Epithelial cell of proximal tubule (primary cell): ENCODE data around the gene TEX264. TPM values are rescaled to one million over a fixed set of nuclear protein-coding genes. Genes with fewer than 3 reads are reported as not detected.

Experiments
- DNase-seq: peaks from one replicate; pipeline ENCODE4 v3.0.0-alpha.2; 2011; ENCODE audit warnings: low read depth
- H3K4me3 ChIP-seq: 2 replicates; pipeline ENCODE4 v1.5.1; 2011; ENCODE audit warnings: low read depth, mild to moderate bottlenecking, low read length
- CTCF ChIP-seq: conservative IDR thresholded peaks from 2 replicates; pipeline ENCODE4 v1.5.1; 2012; ENCODE audit warnings: low read depth, mild to moderate bottlenecking, low read length
- total RNA-seq: library from RNA; depleted of rRNA; stranded (reverse); fragments of >200 nt; gene quantifications from 2 replicates; pipeline ENCODE4 v1.2.3, GENCODE V29; 2015

The TEX264 gene
- total RNA-seq, 1 donor from 2014 or later, result 55.3 TPM

GRCh38 chr3:51669241-51670052 lies 1.6 kb upstream of the TEX264 start:
- no peak overlapping the region for H3K4me3 ChIP-seq
- DNase-seq, result peak; percentile 36
- peak; percentile 94 for TF ChIP-seq CTCF

- TF ChIP-seq CTCF, result no peak
- H3K4me3 ChIP-seq, result peak overlapping the region; percentile 96
- DNase-seq, result no peak
Measured at GRCh38 chr3:51670053-51670822, 814 bp upstream of the TEX264 start.

GRCh38 chr3:51671734-51672475 lies 853 bp downstream of the TEX264 start:
- H3K4me3 ChIP-seq, result peak overlapping the region; percentile 96
- TF ChIP-seq CTCF, result no peak
- no peak for DNase-seq

GRCh38 chr3:51673181-51673801 lies 2.2 kb downstream of the TEX264 start:
- H3K4me3 ChIP-seq, result no peak overlapping the region
- DNase-seq, result peak; percentile 52
- TF ChIP-seq CTCF, result no peak

- no peak overlapping the region for H3K4me3 ChIP-seq
- TF ChIP-seq CTCF, result no peak
- DNase-seq, result no peak
Measured at GRCh38 chr3:51673802-51674654, 3.0 kb downstream of the TEX264 start.

- no peak overlapping the region for H3K4me3 ChIP-seq
- no peak for TF ChIP-seq CTCF
- DNase-seq, result peak; percentile 23
Measured at GRCh38 chr3:51675201-51675611, 4.2 kb downstream of the TEX264 start.
